Measurements from ENCODE around the gene HS3ST3A1.

- no peak for TF ChIP-seq CTCF (IDR thresholded peaks at IDR 0.05)
- TF ChIP-seq POLR2A (IDR thresholded peaks at IDR 0.05) = no peak
Measured at GRCh38 chr17:13513039-13513405, 88.7 kb downstream of the HS3ST3A1 start.
